Ectodermal cell (in vitro differentiated cells): ENCODE results near the gene SYT2.
"Not testable (repeated sequence)": the region's sequence is repeated elsewhere in the genome, so short reads cannot be mapped to it uniquely, and the experiment has no call there.

Source experiments
- H3K27ac ChIP-seq: 2 replicates; pipeline ENCODE4 v1.7.0; 2013; ENCODE audit warnings: mild to moderate bottlenecking, low read depth, low read length; ENCODE audit not compliant: insufficient read depth, poor library complexity, severe bottlenecking
- H3K27me3 ChIP-seq: 2 replicates; pipeline ENCODE4 v1.7.0; 2013; ENCODE audit warnings: mild to moderate bottlenecking, low read length; ENCODE audit not compliant: insufficient read depth, control insufficient read depth, poor library complexity, severe bottlenecking
- H3K36me3 ChIP-seq: one replicate; pipeline ENCODE4 v1.7.0; 2013; ENCODE audit warnings: low read length; ENCODE audit not compliant: control insufficient read depth, insufficient read depth
- H3K4me1 ChIP-seq: one replicate; pipeline ENCODE4 v1.7.0; 2013; ENCODE audit warnings: low read length; ENCODE audit not compliant: control insufficient read depth, insufficient read depth
- H3K4me3 ChIP-seq: 2 replicates; pipeline ENCODE4 v1.7.0; 2013; ENCODE audit warnings: low read depth, low read length, control low read depth; ENCODE audit not compliant: insufficient read depth
- H3K9me3 ChIP-seq: 2 replicates; pipeline ENCODE4 v1.7.0; 2013; ENCODE audit warnings: mild to moderate bottlenecking, low read length, moderate library complexity; ENCODE audit not compliant: control insufficient read depth
- WGBS, 2 experiments: methylation state at CpG; one replicate each; pipeline ENCODE4 v1.1.7; 2013; ENCODE audit warnings: missing lambda C conversion rate in 2 of 2; 5-methylcytosine and 5-hydroxymethylcytosine counted together

SYT2 gene

GRCh38 chr1:202564958-202565495 is 145.2 kb downstream of the SYT2 start:
- no peak overlapping the region for H3K4me3 ChIP-seq
- 93 to 96% methylated on average over 2 of the region's 2 CpGs for WGBS, 2 experiments
- no peaks in the 10 kb centered on the region for H3K27me3 ChIP-seq
- no peaks in the 10 kb centered on the region for H3K9me3 ChIP-seq
- H3K36me3 ChIP-seq = no peaks in the 10 kb centered on the region
- H3K4me1 ChIP-seq = peaks cover 11% of the 10 kb centered on the region
- no peak overlapping the region for H3K27ac ChIP-seq

DNA sequence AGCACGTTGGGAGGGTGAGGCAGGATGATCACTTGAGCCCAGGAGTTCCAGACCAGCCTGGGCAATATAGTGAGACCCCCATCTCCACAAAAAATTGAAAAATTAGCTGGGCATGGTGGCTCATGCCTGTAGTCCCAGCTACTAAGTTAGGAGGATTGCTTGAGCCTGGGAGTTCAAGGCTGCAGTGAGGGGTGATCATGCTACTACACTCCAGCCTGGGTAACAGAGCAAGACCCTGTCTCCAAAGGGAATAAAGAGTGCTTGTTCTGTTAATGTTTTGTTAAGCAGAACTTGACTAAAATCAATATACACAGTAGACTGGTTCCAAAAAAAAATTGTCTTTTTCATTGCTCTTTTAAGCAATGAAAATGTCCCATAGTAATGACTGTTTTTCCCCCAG is 146.4 kb downstream of the SYT2 start:
- Histone ChIP-seq H3K36me3 (no peaks in the 10 kb centered on the region), H3K27me3 (no peaks in the 10 kb centered on the region), H3K27ac (no peak overlapping the region), H3K4me1 (peaks cover 11% of the 10 kb centered on the region), H3K4me3 (no peak overlapping the region), H3K9me3 (no peaks in the 10 kb centered on the region)
- WGBS, 2 experiments = 92 to 95% methylated on average over 1 of the region's 1 CpG

DNA sequence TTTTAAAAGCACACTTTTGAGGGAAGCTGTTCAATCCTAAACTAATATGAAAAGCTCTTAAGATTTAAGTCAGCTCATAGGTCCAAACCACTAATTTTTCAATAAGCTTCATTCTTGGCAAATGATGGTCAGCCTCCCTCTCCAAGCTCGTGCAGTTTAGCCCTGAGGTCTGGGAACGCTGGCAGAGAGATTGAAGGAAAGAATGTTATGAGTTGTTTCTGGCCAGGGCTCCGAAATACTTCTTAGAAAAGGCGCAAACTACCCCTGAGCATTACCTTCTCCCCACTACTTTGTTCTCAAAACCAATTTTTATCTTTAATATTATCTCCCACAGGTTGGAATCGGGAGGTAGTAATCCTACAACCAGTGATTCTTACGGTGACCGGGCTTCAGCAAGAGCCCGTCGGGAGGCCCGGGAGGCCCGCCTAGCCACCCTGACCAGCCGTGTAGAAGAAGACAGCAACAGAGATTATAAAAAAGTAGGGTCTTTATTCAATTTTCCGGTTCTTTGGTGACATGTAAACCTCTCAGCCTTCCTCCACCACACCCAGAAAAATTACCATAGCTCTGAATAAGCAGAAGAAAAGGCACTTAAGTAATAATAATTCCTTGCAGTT is 147.7 kb downstream of the SYT2 start:
- H3K4me1 ChIP-seq = peaks cover 4% of the 10 kb centered on the region
- H3K27me3 ChIP-seq = no peaks in the 10 kb centered on the region
- H3K9me3 ChIP-seq = no peaks in the 10 kb centered on the region
- H3K27ac ChIP-seq = no peak overlapping the region
- WGBS, 2 experiments = 93 to 95% methylated on average over 13 of the region's 13 CpGs
- no peaks in the 10 kb centered on the region for H3K36me3 ChIP-seq
- H3K4me3 ChIP-seq = no peak overlapping the region

DNA sequence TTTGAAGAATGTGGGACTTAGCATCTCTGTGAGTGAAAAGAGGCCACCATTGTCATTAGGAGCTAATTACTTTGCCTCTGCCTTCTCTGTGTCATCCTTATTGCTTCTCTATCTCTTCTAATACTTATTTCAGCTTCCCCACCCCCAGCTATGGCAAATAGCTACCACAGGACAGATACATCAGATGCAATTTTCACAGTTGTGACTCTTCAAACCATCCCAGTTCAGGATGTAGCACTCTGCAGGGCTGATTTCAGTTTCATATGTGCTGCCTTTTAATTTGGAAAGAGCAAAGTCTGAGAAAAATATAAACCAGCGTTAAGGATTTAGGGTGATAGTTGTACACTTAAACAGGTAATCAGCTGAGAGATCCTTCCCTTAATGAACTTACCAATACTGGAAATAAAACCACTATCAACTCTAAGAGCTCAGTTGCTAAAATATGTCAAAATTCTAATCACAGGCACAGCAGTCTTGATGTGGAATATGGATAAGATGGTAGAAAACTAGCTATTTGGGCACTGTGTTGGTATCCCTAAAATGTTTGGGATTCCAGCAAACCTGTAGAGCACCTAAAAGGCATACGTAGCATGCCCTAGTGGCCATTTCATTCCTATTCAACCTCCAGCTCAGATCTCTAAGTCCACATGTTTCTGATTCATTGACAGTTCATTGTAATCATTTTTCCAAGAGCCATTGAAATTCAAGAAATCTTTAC is 148.4 kb downstream of the SYT2 start:
- Histone ChIP-seq H3K27ac (no peak overlapping the region), H3K9me3 (no peaks in the 10 kb centered on the region), H3K27me3 (no peaks in the 10 kb centered on the region), H3K36me3 (no peaks in the 10 kb centered on the region), H3K4me3 (no peak overlapping the region), H3K4me1 (no peaks in the 10 kb centered on the region)
- 87 to 91% methylated on average over 2 of the region's 2 CpGs for WGBS, 2 experiments

- no peaks in the 10 kb centered on the region for H3K27me3 ChIP-seq
- H3K9me3 ChIP-seq = no peaks in the 10 kb centered on the region
- H3K27ac ChIP-seq = no peak overlapping the region
- 86% methylated on average over 1 of the region's 1 CpG; no CpG with 5 or more reads in 1 of the 2 experiments for WGBS, 2 experiments
- no peaks in the 10 kb centered on the region for H3K36me3 ChIP-seq
- H3K4me1 ChIP-seq = no peaks in the 10 kb centered on the region
- no peak overlapping the region for H3K4me3 ChIP-seq
Measured at GRCh38 chr1:202561240-202561639, 149.0 kb downstream of the SYT2 start.

DNA sequence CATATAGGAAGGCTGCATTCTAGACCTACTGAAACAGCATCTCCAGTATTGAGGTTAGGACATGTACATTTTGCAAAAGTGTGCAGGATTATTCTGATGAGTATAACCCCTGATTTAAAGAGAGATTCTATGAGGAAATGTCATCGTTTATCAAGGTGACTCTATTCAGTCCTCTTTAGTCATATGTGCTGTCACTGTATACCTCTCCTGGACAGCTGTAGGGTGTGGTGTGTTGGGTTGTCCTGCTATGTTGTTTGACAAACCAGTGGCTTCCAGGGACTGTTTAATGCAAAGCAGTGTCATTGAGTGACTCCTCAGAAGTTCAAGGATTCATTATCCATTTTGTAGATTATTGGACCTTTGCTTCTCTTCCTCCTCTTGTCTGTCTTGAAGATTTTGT is 152.6 kb downstream of the SYT2 start:
- WGBS, 2 experiments = 87 to 100% methylated on average over 1 of the region's 1 CpG
- not testable (repeated sequence) for H3K27me3 ChIP-seq, H3K36me3 ChIP-seq, H3K9me3 ChIP-seq, H3K4me3 ChIP-seq, H3K4me1 ChIP-seq, H3K27ac ChIP-seq

DNA sequence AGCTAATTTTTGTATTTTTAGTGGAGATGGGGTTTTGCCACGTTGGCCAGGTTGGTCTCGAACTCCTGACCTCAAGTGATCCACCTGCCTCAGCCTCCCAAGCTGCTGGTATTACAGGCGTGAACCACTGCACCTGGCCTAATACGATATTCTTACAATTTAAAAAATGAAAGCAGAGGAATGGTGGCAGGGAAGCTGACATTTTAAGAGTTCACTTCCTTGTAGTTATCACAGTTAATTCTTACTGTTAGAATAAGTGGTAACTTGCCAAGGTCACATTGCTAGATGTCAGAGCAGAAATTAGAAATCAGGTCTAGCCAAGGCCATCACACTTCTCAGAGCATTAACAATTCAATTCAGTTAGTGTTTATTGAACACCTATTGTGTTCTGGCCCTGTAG is 154.2 kb downstream of the SYT2 start:
- not testable (repeated sequence) for H3K27ac ChIP-seq, H3K4me1 ChIP-seq, H3K9me3 ChIP-seq, H3K4me3 ChIP-seq, H3K27me3 ChIP-seq, H3K36me3 ChIP-seq
- 90 to 97% methylated on average over 4 of the region's 4 CpGs for WGBS, 2 experiments

DNA sequence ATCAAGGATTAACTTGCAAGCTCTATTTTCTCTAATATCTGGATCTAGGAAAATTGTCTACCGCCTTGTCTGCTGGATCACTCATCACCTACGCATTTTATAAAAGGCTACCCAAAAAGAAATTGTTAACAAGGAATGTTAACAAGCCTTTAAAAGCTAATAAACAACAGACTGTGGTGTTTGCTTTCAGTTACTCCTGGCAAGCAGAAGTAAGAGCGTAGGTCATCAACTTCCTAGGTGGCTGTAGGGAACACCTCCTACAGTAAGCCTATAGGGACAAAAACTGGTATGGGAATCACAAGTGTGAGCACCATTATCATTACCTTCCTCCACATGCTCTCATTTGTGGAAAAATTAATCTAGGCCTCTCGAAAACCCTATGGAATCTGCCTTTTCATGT is 155.6 kb downstream of the SYT2 start:
- H3K9me3 ChIP-seq, H3K27me3 ChIP-seq, H3K4me1 ChIP-seq, H3K4me3 ChIP-seq, H3K36me3 ChIP-seq, H3K27ac ChIP-seq: not testable (repeated sequence)
- 95 to 97% methylated on average over 3 to 4 of the region's 4 CpGs for WGBS, 2 experiments

- H3K36me3 ChIP-seq = no peaks in the 10 kb centered on the region
- no peak overlapping the region for H3K4me3 ChIP-seq
- no peaks in the 10 kb centered on the region for H3K4me1 ChIP-seq
- 83 to 88% methylated on average over 3 of the region's 3 CpGs for WGBS, 2 experiments
- no peaks in the 10 kb centered on the region for H3K27me3 ChIP-seq
- no peak overlapping the region for H3K27ac ChIP-seq
- no peaks in the 10 kb centered on the region for H3K9me3 ChIP-seq
Measured at GRCh38 chr1:202553560-202554038, 156.7 kb downstream of the SYT2 start.

GRCh38 chr1:202553078-202553477 is 157.2 kb downstream of the SYT2 start:
- 92% methylated on average over 1 of the region's 1 CpG; no CpG with 5 or more reads in 1 of the 2 experiments for WGBS, 2 experiments
- not testable (repeated sequence) for H3K27ac ChIP-seq, H3K36me3 ChIP-seq, H3K4me1 ChIP-seq, H3K9me3 ChIP-seq, H3K27me3 ChIP-seq, H3K4me3 ChIP-seq
